GM23248 (cell line): Measurements from ENCODE around the gene CTAGE9. TPM values are rescaled to one million over a fixed set of nuclear protein-coding genes. Genes with fewer than 3 reads are reported as not detected.
"Not testable (repeated sequence)": the region's sequence is repeated elsewhere in the genome, so short reads cannot be mapped to it uniquely, and the experiment has no call there.

Source experiments
- DNase-seq: peaks from one replicate; pipeline ENCODE4 v3.0.0-alpha.2; 2015
- H2AFZ ChIP-seq: fragments of 200-600 bp; sonication (generic); 2 replicates; pipeline ENCODE4 v1.6.1; 2016; ENCODE audit warnings: antibody characterized with exemption
- H3F3A ChIP-seq: fragments of 200-600 bp; sonication (generic); 2 replicates; pipeline ENCODE4 v1.6.1; 2016; ENCODE audit warnings: mild to moderate bottlenecking, antibody characterized with exemption, mixed run types; ENCODE audit not compliant: insufficient read depth
- H3K27ac ChIP-seq: fragments of 200-600 bp; sonication (generic); 2 replicates; pipeline ENCODE4 v1.5.1; 2016; ENCODE audit warnings: mild to moderate bottlenecking
- H3K27me3 ChIP-seq: fragments of 200-600 bp; sonication (generic); replicated peaks from 2 replicates; pipeline ENCODE4 v1.6.1; 2016; ENCODE audit warnings: mild to moderate bottlenecking; ENCODE audit not compliant: insufficient read depth
- H3K36me3 ChIP-seq: fragments of 200-600 bp; sonication (generic); 2 replicates; pipeline ENCODE4 v1.6.1; 2016; ENCODE audit warnings: low read depth, mild to moderate bottlenecking
- H3K4me1 ChIP-seq: fragments of 200-600 bp; sonication (generic); 2 replicates; pipeline ENCODE4 v1.6.1; 2016; ENCODE audit warnings: mild to moderate bottlenecking; ENCODE audit not compliant: insufficient read depth
- H3K4me2 ChIP-seq: fragments of 200-600 bp; sonication (generic); one replicate; pipeline ENCODE4 v1.6.1; 2016; ENCODE audit warnings: mild to moderate bottlenecking; ENCODE audit not compliant: unreplicated experiment
- H3K4me3 ChIP-seq: fragments of 200-600 bp; sonication (generic); 2 replicates; pipeline ENCODE4 v1.5.1; 2016; ENCODE audit warnings: mild to moderate bottlenecking
- H3K79me2 ChIP-seq: fragments of 200-600 bp; sonication (generic); 2 replicates; pipeline ENCODE4 v1.6.1; 2016; ENCODE audit warnings: mild to moderate bottlenecking; ENCODE audit not compliant: insufficient read depth
- H3K9ac ChIP-seq: fragments of 200-600 bp; sonication (generic); 2 replicates; pipeline ENCODE4 v1.6.1; 2016; ENCODE audit warnings: mild to moderate bottlenecking
- H3K9me2 ChIP-seq: fragments of 200-600 bp; sonication (generic); 2 replicates; pipeline ENCODE4 v1.6.1; 2016; ENCODE audit warnings: mixed run types, mild to moderate bottlenecking, moderate library complexity; ENCODE audit not compliant: insufficient read depth
- H3K9me3 ChIP-seq: fragments of 200-600 bp; sonication (generic); one replicate; pipeline ENCODE4 v1.6.1; 2017; ENCODE audit warnings: low read depth
- H4K20me1 ChIP-seq: fragments of 200-600 bp; sonication (generic); 2 replicates; pipeline ENCODE4 v1.6.0; 2016; ENCODE audit not compliant: insufficient read depth
- EZH2 ChIP-seq: fragments of 200-600 bp; sonication (generic); IDR thresholded peaks from 2 replicates; pipeline ENCODE4 v1.6.1; 2018; ENCODE audit warnings: antibody characterized with exemption, mild to moderate bottlenecking; ENCODE audit not compliant: insufficient read depth, poor library complexity, severe bottlenecking
- EZH2phosphoT487 ChIP-seq: fragments of 200-600 bp; sonication (generic); IDR thresholded peaks from 2 replicates; pipeline ENCODE4 v1.6.1; 2018; ENCODE audit warnings: antibody characterized with exemption, moderate library complexity, mild to moderate bottlenecking, low read depth; ENCODE audit not compliant: insufficient read depth
- WGBS, 2 experiments: methylation state at CpG; one replicate each; pipeline ENCODE4 v1.1.6; 2015 to 2017; ENCODE audit warnings: low lambda C conversion rate in 2 of 2, low coverage in 1 of 2; ENCODE audit errors: missing lambda C conversion rate in 2 of 2; 5-methylcytosine and 5-hydroxymethylcytosine counted together
- in situ Hi-C: fragments of 300-500 bp; cut with MboI; formaldehyde crosslinking; loops from 2 replicates; pipeline ENCODE4 v1.15.0; 2020
- polyA plus RNA-seq: library from polyadenylated mRNA; unstranded; fragments of >200 nt; fragmentation: Nextera tagmentation; extraction: Ambion mirVana; gene quantifications from 2 replicates; pipeline ENCODE4 v1.2.1, GENCODE V29; 2016
- total RNA-seq: library from RNA; depleted of rRNA; stranded (reverse); fragments of >200 nt; shearing (Covaris generic); gene quantifications from 2 replicates; pipeline ENCODE4 v1.2.3, GENCODE V29; 2014; rRNA removed

The CTAGE9 gene
- total RNA-seq (not detected in 2 replicates), polyA plus RNA-seq (not detected in 2 replicates)

GRCh38 chr6:131710917-131711316 is at the start of gene CTAGE9:
TSS of gene CTAGE9 (minus strand) at chr6:131711017. CDS start at chr6:131711017, 0 bp downstream.
- H3K9me2 ChIP-seq, H4K20me1 ChIP-seq, H3K36me3 ChIP-seq, H3K9ac ChIP-seq, H3K27me3 ChIP-seq, H3K4me1 ChIP-seq, H2AFZ ChIP-seq, in situ Hi-C loops, H3F3A ChIP-seq, H3K4me3 ChIP-seq, H3K27ac ChIP-seq, H3K9me3 ChIP-seq, H3K4me2 ChIP-seq, DNase-seq, H3K79me2 ChIP-seq: not testable (repeated sequence)
- 97 to 100% methylated on average over 4 to 10 of the region's 18 CpGs for WGBS, 2 experiments

GRCh38 chr6:131758920-131759319 is 48.1 kb upstream of the CTAGE9 start:
- in situ Hi-C loops = no loop called here
- H3K9ac ChIP-seq = no peak overlapping the region

GRCh38 chr6:131756039-131756438 is 45.2 kb upstream of the CTAGE9 start:
- Histone ChIP-seq H3K9ac (peak overlapping the region; percentile 31; the same call in 1 of the 2 replicates), H3K27ac (peak overlapping the region; percentile 80), H3K79me2 (no peaks in the 10 kb centered on the region), H3F3A (peaks cover 41% of the 10 kb centered on the region), H3K9me3 (no peaks in the 10 kb centered on the region), H3K36me3 (no peaks in the 10 kb centered on the region), H4K20me1 (no peaks in the 10 kb centered on the region), H3K4me1 (peaks cover 58% of the 10 kb centered on the region), H3K4me2 (peak overlapping the region; percentile 50), H2AFZ (no peak overlapping the region; the same call in 1 of the 2 replicates), H3K4me3 (no peak overlapping the region), H3K27me3 (no peaks in the 10 kb centered on the region), H3K9me2 (no peaks in the 10 kb centered on the region)
- WGBS, 2 experiments = 42 to 46% methylated on average over 2 of the region's 2 CpGs
- TF ChIP-seq EZH2phosphoT487 = no peak
- no peak for TF ChIP-seq EZH2
- in situ Hi-C loops = no loop called here
- DNase-seq = peak; percentile 77

More at GRCh38 chr6:131758920-131759319, 48.1 kb upstream of the CTAGE9 start:
- Histone ChIP-seq H3K27ac (no peak overlapping the region), H3F3A (peaks cover 59% of the 10 kb centered on the region), H3K79me2 (no peaks in the 10 kb centered on the region), H3K4me1 (peaks cover 78% of the 10 kb centered on the region), H3K9me3 (no peaks in the 10 kb centered on the region), H3K36me3 (no peaks in the 10 kb centered on the region), H3K27me3 (no peaks in the 10 kb centered on the region), H3K4me3 (no peak overlapping the region), H4K20me1 (no peaks in the 10 kb centered on the region), H2AFZ (no peak overlapping the region), H3K4me2 (no peak overlapping the region), H3K9me2 (no peaks in the 10 kb centered on the region)
- DNase-seq = peak; percentile 26
- TF ChIP-seq EZH2 (no peak), EZH2phosphoT487 (no peak)
- 74 to 91% methylated on average over 4 of the region's 4 CpGs for WGBS, 2 experiments

GRCh38 chr6:131755597-131755996 is 44.8 kb upstream of the CTAGE9 start:
- no peak overlapping the region for H2AFZ ChIP-seq
- TF ChIP-seq EZH2 (no peak), EZH2phosphoT487 (0 out of 2 replicates have a peak, but pooled peaks have one; percentile 77)
- 0 out of 2 replicates have a peak overlapping the region, but pooled peaks have one; percentile 2 for H3K4me3 ChIP-seq
- no peaks in the 10 kb centered on the region for H3K79me2 ChIP-seq
- H3K4me1 ChIP-seq = peaks cover 54% of the 10 kb centered on the region
- H3K9me2 ChIP-seq = no peaks in the 10 kb centered on the region
- H3F3A ChIP-seq = peaks cover 37% of the 10 kb centered on the region
- H3K27me3 ChIP-seq = no peaks in the 10 kb centered on the region
- no peaks in the 10 kb centered on the region for H3K9me3 ChIP-seq
- 1 to 3% methylated on average over 3 of the region's 3 CpGs for WGBS, 2 experiments
- no peaks in the 10 kb centered on the region for H3K36me3 ChIP-seq
- in situ Hi-C loops = no loop called here
- no peaks in the 10 kb centered on the region for H4K20me1 ChIP-seq
- H3K4me2 ChIP-seq = peak overlapping the region; percentile 50
- H3K27ac ChIP-seq = peak overlapping the region; percentile 80
- DNase-seq = peak; percentile 94
- peak overlapping the region; percentile 31; the same call in 1 of the 2 replicates for H3K9ac ChIP-seq
